ENCODE data around the gene DACH1. TPM values are rescaled to one million over a fixed set of nuclear protein-coding genes. Genes with fewer than 3 reads are reported as not detected.

Gene DACH1
- total RNA-seq, 1 experiment from 2014 or later, result 0.14 TPM

GRCh38 chr13:71412231-71412630 lies 454.8 kb downstream of the DACH1 start:
- Mint-ChIP-seq H3K4me1 (ENCODE audit: low read depth, unreplicated experiment) (no peaks in the 10 kb centered on the region), H3K9me3 (ENCODE audit: low read depth, unreplicated experiment) (no peaks in the 10 kb centered on the region), H3K27me3 (ENCODE audit: unreplicated experiment) (no peaks in the 10 kb centered on the region), H3K27ac (ENCODE audit: unreplicated experiment) (no peak overlapping the region), H3K4me3 (ENCODE audit: low read depth, unreplicated experiment) (no peak overlapping the region), H3K36me3 (ENCODE audit: insufficient read depth, unreplicated experiment) (no peaks in the 10 kb centered on the region)
- TF ChIP-seq, protein P1, sequence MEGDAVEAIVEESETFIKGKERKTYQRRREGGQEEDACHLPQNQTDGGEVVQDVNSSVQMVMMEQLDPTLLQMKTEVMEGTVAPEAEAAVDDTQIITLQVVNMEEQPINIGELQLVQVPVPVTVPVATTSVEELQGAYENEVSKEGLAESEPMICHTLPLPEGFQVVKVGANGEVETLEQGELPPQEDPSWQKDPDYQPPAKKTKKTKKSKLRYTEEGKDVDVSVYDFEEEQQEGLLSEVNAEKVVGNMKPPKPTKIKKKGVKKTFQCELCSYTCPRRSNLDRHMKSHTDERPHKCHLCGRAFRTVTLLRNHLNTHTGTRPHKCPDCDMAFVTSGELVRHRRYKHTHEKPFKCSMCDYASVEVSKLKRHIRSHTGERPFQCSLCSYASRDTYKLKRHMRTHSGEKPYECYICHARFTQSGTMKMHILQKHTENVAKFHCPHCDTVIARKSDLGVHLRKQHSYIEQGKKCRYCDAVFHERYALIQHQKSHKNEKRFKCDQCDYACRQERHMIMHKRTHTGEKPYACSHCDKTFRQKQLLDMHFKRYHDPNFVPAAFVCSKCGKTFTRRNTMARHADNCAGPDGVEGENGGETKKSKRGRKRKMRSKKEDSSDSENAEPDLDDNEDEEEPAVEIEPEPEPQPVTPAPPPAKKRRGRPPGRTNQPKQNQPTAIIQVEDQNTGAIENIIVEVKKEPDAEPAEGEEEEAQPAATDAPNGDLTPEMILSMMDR (IDR thresholded peaks at IDR 0.05; ENCODE audit: unreplicated experiment), result no peak
- CTCF ChIA-PET, result no interaction called here
- intact Hi-C loops (cut with micrococcal nuclease; ENCODE audit: unreplicated experiment), result no loop called here
- DNase-seq, result no peak
- BruUV-seq (replicated peaks), result no TSS peak

DNA sequence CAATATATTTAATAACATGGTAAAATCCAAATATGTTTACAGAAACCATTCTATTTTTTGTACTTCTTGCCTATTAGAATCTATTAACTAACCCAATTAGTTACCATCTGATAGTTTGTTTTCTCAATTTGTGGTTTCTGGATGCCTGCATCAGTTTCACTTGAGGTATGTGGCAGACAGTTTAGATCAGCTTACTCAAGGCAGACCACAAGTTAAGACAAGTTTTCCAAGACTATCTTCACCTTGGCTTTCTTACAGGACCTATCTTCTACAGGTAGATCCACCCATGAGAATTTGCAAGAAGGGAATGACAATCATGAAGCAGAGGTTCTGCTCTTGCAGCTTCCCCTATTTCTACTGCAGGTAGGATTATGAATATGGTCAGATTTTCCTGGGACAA lies 458.6 kb downstream of the DACH1 start:
- TF ChIP-seq, protein P1 (IDR thresholded peaks at IDR 0.05; ENCODE audit: unreplicated experiment), result no peak
- Mint-ChIP-seq H3K27me3 (ENCODE audit: unreplicated experiment) (no peaks in the 10 kb centered on the region), H3K36me3 (ENCODE audit: insufficient read depth, unreplicated experiment) (no peaks in the 10 kb centered on the region), H3K4me1 (ENCODE audit: low read depth, unreplicated experiment) (no peaks in the 10 kb centered on the region), H3K27ac (ENCODE audit: unreplicated experiment) (no peak overlapping the region), H3K9me3 (ENCODE audit: low read depth, unreplicated experiment) (no peaks in the 10 kb centered on the region), H3K4me3 (ENCODE audit: low read depth, unreplicated experiment) (no peak overlapping the region)
- CTCF ChIA-PET, result no interaction called here
- intact Hi-C loops (cut with micrococcal nuclease; ENCODE audit: unreplicated experiment), result no loop called here
- no TSS peak for BruUV-seq (replicated peaks)
- no peak for DNase-seq

DNA sequence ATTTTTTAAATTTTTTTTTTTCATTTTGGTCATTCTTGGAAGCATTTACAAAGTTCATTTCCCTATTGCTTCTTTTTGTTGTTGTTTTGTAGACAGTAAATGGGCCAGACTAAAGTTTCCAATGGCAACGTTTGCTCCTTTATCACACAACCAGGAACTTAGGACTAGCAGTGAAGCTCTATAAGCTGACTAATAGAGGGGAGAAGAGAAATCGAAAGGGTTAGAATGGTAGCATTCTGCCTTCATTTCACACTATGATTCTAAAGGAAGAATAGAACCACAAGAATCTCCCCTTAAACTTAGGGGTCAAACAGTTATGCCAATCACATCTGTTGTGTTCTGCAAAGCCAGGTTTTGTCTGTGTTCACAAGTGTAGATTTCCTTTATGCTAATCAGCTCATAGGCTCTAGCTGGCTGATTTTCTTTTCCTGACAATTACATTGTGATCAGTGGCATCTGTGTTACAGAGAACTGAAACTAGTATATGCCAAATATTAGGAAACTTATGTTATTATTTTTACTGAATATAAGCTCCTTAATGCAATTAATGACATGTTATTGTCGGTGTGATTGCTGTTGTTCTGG lies 467.3 kb downstream of the DACH1 start:
- intact Hi-C loops (cut with micrococcal nuclease; ENCODE audit: unreplicated experiment), result no loop called here
- DNase-seq, result no peak
- Mint-ChIP-seq H3K27ac (ENCODE audit: unreplicated experiment) (no peak overlapping the region), H3K4me3 (ENCODE audit: low read depth, unreplicated experiment) (no peak overlapping the region), H3K4me1 (ENCODE audit: low read depth, unreplicated experiment) (no peaks in the 10 kb centered on the region), H3K9me3 (ENCODE audit: low read depth, unreplicated experiment) (no peaks in the 10 kb centered on the region), H3K36me3 (ENCODE audit: insufficient read depth, unreplicated experiment) (no peaks in the 10 kb centered on the region), H3K27me3 (ENCODE audit: unreplicated experiment) (no peaks in the 10 kb centered on the region)
- TF ChIP-seq, protein P1 (IDR thresholded peaks at IDR 0.05; ENCODE audit: unreplicated experiment), result no peak
- no TSS peak for BruUV-seq (replicated peaks)
- CTCF ChIA-PET, result no interaction called here

GRCh38 chr13:71396149-71396548 lies 470.9 kb downstream of the DACH1 start:
- H3K27ac Mint-ChIP-seq (ENCODE audit: unreplicated experiment), result no peak overlapping the region
- H3K9me3 Mint-ChIP-seq (ENCODE audit: low read depth, unreplicated experiment), result no peaks in the 10 kb centered on the region
- intact Hi-C loops (cut with micrococcal nuclease; ENCODE audit: unreplicated experiment), result no loop called here
- H3K27me3 Mint-ChIP-seq (ENCODE audit: unreplicated experiment), result no peaks in the 10 kb centered on the region
- H3K4me1 Mint-ChIP-seq (ENCODE audit: low read depth, unreplicated experiment), result no peaks in the 10 kb centered on the region
- DNase-seq, result no peak
- BruUV-seq (replicated peaks), result no TSS peak
- CTCF ChIA-PET, result no interaction called here
- H3K4me3 Mint-ChIP-seq (ENCODE audit: low read depth, unreplicated experiment), result no peak overlapping the region
- TF ChIP-seq, protein P1 (IDR thresholded peaks at IDR 0.05; ENCODE audit: unreplicated experiment), result no peak
- H3K36me3 Mint-ChIP-seq (ENCODE audit: insufficient read depth, unreplicated experiment), result no peaks in the 10 kb centered on the region

Data from Calu3 (cell line).